ENCODE results near the gene ARHGEF33.

Gene ARHGEF33

DNA sequence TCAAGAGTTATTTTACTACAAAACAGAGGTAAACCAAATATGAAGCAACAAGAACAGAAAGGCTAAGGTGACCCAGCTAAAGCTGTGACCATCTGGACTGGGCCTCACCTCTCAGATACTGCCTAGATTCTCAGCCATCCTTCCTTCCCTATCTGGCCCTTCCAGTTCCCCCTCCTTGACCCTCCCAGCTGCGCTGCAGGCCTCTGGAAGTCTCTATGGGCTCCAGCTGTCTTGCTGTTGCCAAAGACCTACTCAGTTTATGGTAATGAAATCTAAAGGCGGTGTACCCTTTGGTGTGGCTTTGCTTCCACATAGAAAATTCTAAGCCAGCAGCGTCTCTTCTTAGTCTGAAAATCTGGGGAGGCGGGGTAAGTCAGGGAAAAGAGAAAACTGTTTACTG is 55.7 kb downstream of the ARHGEF33 start:
- no peaks in the 10 kb centered on the region for H3K36me3 ChIP-seq (ENCODE audit: control insufficient read depth, insufficient read depth, low read length)
- WGBS (ENCODE audit: extremely low coverage, insufficient coverage, low lambda C conversion rate): no CpG with 5 or more reads among the region's 4 CpGs
- H3K18ac ChIP-seq (ENCODE audit: low read length): no peak overlapping the region

DNA sequence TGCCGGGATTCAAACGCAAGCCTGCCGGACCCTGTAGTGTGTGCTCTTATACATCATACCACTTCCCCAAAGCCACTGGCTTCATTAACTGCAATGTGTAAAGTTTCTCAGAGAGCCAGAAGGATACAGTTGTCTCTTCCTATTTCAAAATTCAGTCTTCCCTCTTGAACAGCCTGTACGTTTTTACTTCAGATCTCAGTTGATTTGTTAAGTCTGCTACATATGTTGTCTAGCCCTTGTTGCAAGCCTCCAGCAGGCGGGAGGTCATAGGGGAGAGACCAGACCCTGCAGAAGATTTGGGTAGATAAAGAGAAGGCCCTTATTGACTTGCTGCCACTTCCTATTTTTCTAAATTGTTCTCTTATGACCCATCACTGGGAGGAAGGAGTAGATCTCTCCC is 56.2 kb downstream of the ARHGEF33 start:
- no CpG with 5 or more reads among the region's 5 CpGs for WGBS (ENCODE audit: extremely low coverage, insufficient coverage, low lambda C conversion rate)
- H2AK5ac ChIP-seq (ENCODE audit: low read length): no peak overlapping the region
- H3K4ac ChIP-seq (ENCODE audit: low read depth, low read length): no peak overlapping the region
- no peak overlapping the region for H3K27ac ChIP-seq (ENCODE audit: low read depth, low read length)
- H3K79me2 ChIP-seq (ENCODE audit: control insufficient read depth, insufficient read depth, low read length): no peaks in the 10 kb centered on the region
- no peak overlapping the region for H3K4me3 ChIP-seq (ENCODE audit: low read length)
- H3K79me1 ChIP-seq (ENCODE audit: low read length): no peaks in the 10 kb centered on the region
- H2BK5ac ChIP-seq (ENCODE audit: low read length): no peak overlapping the region
- H3K4me2 ChIP-seq (ENCODE audit: low read length): no peak overlapping the region
- H2BK120ac ChIP-seq (ENCODE audit: low read depth, low read length): no peak overlapping the region
- no peaks in the 10 kb centered on the region for H3K27me3 ChIP-seq (ENCODE audit: insufficient read depth, low read length, poor library complexity)
- H3K36me3 ChIP-seq (ENCODE audit: control insufficient read depth, insufficient read depth, low read length): no peaks in the 10 kb centered on the region
- H3K9ac ChIP-seq (ENCODE audit: low read length): no peak overlapping the region
- no peak for DNase-seq
- H3K56ac ChIP-seq (ENCODE audit: low read length): no peak overlapping the region
- H2BK15ac ChIP-seq (replicated peaks; ENCODE audit: low read depth): no peak overlapping the region
- no peak overlapping the region for H4K5ac ChIP-seq (ENCODE audit: low read length)
- peaks cover 15% of the 10 kb centered on the region for H3K4me1 ChIP-seq (ENCODE audit: control insufficient read depth, low read depth, low read length)
- H3K23ac ChIP-seq (ENCODE audit: low read length): no peak overlapping the region
- no peak overlapping the region for H4K8ac ChIP-seq (ENCODE audit: low read depth, low read length)
- H3K18ac ChIP-seq (ENCODE audit: low read length): no peak overlapping the region

More for the DNA sequence above, 55.7 kb downstream of the ARHGEF33 start:
- DNase-seq: no peak
- H3K79me1 ChIP-seq (ENCODE audit: low read length): no peaks in the 10 kb centered on the region
- H3K27ac ChIP-seq (ENCODE audit: low read depth, low read length): no peak overlapping the region
- no peak overlapping the region for H2BK15ac ChIP-seq (replicated peaks; ENCODE audit: low read depth)
- peak overlapping the region; percentile 56 for H3K56ac ChIP-seq (ENCODE audit: low read length)
- no peak overlapping the region for H2BK5ac ChIP-seq (ENCODE audit: low read length)
- H3K27me3 ChIP-seq (ENCODE audit: insufficient read depth, low read length, poor library complexity): no peaks in the 10 kb centered on the region
- no peak overlapping the region for H2AK5ac ChIP-seq (ENCODE audit: low read length)
- no peak overlapping the region for H3K4me3 ChIP-seq (ENCODE audit: low read length)
- no peak overlapping the region for H4K5ac ChIP-seq (ENCODE audit: low read length)
- no peak overlapping the region for H3K23ac ChIP-seq (ENCODE audit: low read length)
- H3K79me2 ChIP-seq (ENCODE audit: control insufficient read depth, insufficient read depth, low read length): no peaks in the 10 kb centered on the region
- H3K4me1 ChIP-seq (ENCODE audit: control insufficient read depth, low read depth, low read length): peaks cover 15% of the 10 kb centered on the region
- H2BK120ac ChIP-seq (ENCODE audit: low read depth, low read length): no peak overlapping the region
- H3K4ac ChIP-seq (ENCODE audit: low read depth, low read length): no peak overlapping the region
- no peak overlapping the region for H4K8ac ChIP-seq (ENCODE audit: low read depth, low read length)
- no peak overlapping the region for H3K9ac ChIP-seq (ENCODE audit: low read length)
- H3K4me2 ChIP-seq (ENCODE audit: low read length): no peak overlapping the region

DNA sequence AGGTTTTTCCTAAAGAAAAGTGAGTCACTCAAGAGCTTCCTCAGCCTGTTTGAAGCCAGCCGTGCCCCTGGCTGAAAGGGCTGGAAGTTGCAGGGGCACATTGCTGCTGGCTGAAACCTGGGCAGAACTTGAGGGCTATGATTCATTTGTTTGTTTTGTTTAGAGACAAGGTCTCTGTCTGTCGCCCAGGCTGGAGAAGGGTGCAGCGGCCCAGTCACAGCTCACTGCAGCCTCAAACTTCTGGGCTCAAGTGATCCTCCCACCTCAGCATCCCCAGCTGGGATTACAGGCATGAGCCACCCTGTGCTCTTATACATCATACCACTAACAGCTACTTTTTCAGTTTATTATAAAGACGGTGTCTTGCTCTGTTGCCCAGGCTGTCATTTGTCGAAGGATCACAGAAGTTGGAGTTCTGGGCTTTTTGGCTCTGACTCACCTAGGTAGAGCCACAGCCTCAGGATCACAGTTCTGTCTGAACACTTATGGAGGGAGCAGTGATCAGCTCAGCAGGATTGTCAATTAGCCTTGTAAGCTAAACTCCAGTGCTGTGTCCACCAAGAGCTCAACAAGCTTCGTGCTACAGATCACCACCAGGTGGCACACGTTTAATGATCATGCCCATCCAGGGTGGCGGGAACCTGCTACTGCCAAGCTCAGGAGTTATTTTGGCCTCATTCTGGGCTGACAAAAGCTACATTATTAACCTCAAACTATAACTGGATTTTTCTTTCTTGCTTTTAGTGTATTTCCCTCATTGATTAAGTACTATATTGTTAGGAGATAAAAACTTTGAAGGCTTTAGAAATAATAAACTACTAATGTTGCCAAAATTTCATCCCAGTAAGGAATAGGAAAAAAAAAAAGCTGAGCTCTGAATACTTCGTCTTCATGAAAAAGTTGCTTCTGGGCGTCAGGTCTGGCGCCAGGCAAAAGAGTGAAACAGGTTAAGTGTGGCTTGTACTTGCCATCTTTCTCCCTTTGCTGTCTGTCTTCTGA is 57.9 kb downstream of the ARHGEF33 start:
- Histone ChIP-seq H2AK5ac (ENCODE audit: low read length) (no peak overlapping the region), H3K23ac (ENCODE audit: low read length) (no peak overlapping the region), H3K18ac (ENCODE audit: low read length) (no peak overlapping the region), H3K79me1 (ENCODE audit: low read length) (no peaks in the 10 kb centered on the region), H3K27me3 (ENCODE audit: insufficient read depth, low read length, poor library complexity) (no peaks in the 10 kb centered on the region), H3K36me3 (ENCODE audit: control insufficient read depth, insufficient read depth, low read length) (no peaks in the 10 kb centered on the region), H3K4me3 (ENCODE audit: low read length) (no peak overlapping the region), H3K56ac (ENCODE audit: low read length) (no peak overlapping the region), H3K4ac (ENCODE audit: low read depth, low read length) (no peak overlapping the region), H3K4me1 (ENCODE audit: control insufficient read depth, low read depth, low read length) (peaks cover 15% of the 10 kb centered on the region), H3K9ac (ENCODE audit: low read length) (no peak overlapping the region), H4K5ac (ENCODE audit: low read length) (no peak overlapping the region), H3K27ac (ENCODE audit: low read depth, low read length) (no peak overlapping the region), H3K79me2 (ENCODE audit: control insufficient read depth, insufficient read depth, low read length) (no peaks in the 10 kb centered on the region), H2BK5ac (ENCODE audit: low read length) (no peak overlapping the region), H3K4me2 (ENCODE audit: low read length) (no peak overlapping the region), H2BK15ac (replicated peaks; ENCODE audit: low read depth) (no peak overlapping the region), H2BK120ac (ENCODE audit: low read depth, low read length) (no peak overlapping the region), H4K8ac (ENCODE audit: low read depth, low read length) (no peak overlapping the region)
- WGBS (ENCODE audit: extremely low coverage, insufficient coverage, low lambda C conversion rate): no CpG with 5 or more reads among the region's 11 CpGs
- DNase-seq: peak; percentile 92

DNA sequence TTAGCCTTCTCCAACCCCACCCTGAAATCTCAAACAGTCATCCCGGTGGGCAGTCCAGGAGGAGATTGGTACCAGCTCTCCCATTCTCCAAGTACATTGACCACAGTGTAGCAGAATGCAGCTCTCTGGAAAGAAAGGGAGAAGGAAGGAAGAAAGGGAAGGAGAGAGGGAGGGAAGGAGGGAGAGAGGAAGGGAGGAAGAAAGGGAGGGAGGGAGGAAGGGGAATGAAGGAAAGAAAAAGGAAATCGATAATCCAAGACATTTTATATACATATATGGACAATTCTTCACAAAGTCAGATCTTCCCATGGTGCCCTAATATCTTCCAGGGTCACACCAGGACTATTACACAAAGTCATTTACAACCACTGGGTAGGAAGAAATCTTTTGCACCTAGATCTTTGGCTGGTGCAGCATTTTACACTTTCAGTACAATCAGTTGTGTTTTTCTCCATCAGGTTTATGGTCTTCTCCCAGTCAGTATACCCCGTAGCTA is 58.8 kb downstream of the ARHGEF33 start:
- Histone ChIP-seq H3K23ac (ENCODE audit: low read length) (no peak overlapping the region), H2BK120ac (ENCODE audit: low read depth, low read length) (no peak overlapping the region), H3K27me3 (ENCODE audit: insufficient read depth, low read length, poor library complexity) (no peaks in the 10 kb centered on the region), H3K36me3 (ENCODE audit: control insufficient read depth, insufficient read depth, low read length) (no peaks in the 10 kb centered on the region), H3K4ac (ENCODE audit: low read depth, low read length) (no peak overlapping the region), H3K27ac (ENCODE audit: low read depth, low read length) (no peak overlapping the region), H3K56ac (ENCODE audit: low read length) (no peak overlapping the region), H4K8ac (ENCODE audit: low read depth, low read length) (no peak overlapping the region), H3K9ac (ENCODE audit: low read length) (no peak overlapping the region), H3K4me1 (ENCODE audit: control insufficient read depth, low read depth, low read length) (peaks cover 14% of the 10 kb centered on the region), H2BK15ac (replicated peaks; ENCODE audit: low read depth) (no peak overlapping the region), H4K5ac (ENCODE audit: low read length) (no peak overlapping the region), H2AK5ac (ENCODE audit: low read length) (no peak overlapping the region), H3K79me1 (ENCODE audit: low read length) (no peaks in the 10 kb centered on the region), H3K4me2 (ENCODE audit: low read length) (no peak overlapping the region), H3K4me3 (ENCODE audit: low read length) (no peak overlapping the region), H3K18ac (ENCODE audit: low read length) (no peak overlapping the region), H2BK5ac (ENCODE audit: low read length) (no peak overlapping the region), H3K79me2 (ENCODE audit: control insufficient read depth, insufficient read depth, low read length) (no peaks in the 10 kb centered on the region)
- WGBS (ENCODE audit: extremely low coverage, insufficient coverage, low lambda C conversion rate): no CpG with 5 or more reads among the region's 3 CpGs
- DNase-seq: no peak

DNA sequence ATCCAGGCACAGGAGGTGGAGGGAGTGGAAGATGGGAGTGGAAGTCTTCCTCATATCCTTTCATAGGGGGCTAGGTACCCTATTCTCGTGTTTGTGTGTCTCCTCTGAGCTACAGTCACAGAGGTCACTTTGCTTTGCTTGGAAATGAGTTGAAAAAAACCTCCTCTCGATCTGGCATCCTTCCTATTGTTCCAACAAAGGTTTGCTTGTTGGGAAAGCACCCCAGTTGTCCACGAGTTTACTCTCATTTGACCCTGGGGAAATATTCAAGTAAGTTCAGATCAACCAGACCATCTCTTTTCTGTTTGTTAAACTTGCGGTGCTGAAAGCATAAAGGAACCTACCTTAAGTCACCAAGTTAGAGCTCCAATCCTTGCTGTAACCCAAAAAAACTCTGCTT is 59.3 kb downstream of the ARHGEF33 start:
- no CpG with 5 or more reads among the region's 4 CpGs for WGBS (ENCODE audit: extremely low coverage, insufficient coverage, low lambda C conversion rate)
- Histone ChIP-seq H3K18ac (ENCODE audit: low read length) (no peak overlapping the region), H3K79me2 (ENCODE audit: control insufficient read depth, insufficient read depth, low read length) (no peaks in the 10 kb centered on the region), H3K36me3 (ENCODE audit: control insufficient read depth, insufficient read depth, low read length) (no peaks in the 10 kb centered on the region), H2BK15ac (replicated peaks; ENCODE audit: low read depth) (no peak overlapping the region), H3K23ac (ENCODE audit: low read length) (no peak overlapping the region), H3K27me3 (ENCODE audit: insufficient read depth, low read length, poor library complexity) (no peaks in the 10 kb centered on the region), H3K4me2 (ENCODE audit: low read length) (no peak overlapping the region), H3K9ac (ENCODE audit: low read length) (no peak overlapping the region), H3K79me1 (ENCODE audit: low read length) (no peaks in the 10 kb centered on the region), H2BK5ac (ENCODE audit: low read length) (no peak overlapping the region), H2AK5ac (ENCODE audit: low read length) (no peak overlapping the region), H3K27ac (ENCODE audit: low read depth, low read length) (no peak overlapping the region), H4K5ac (ENCODE audit: low read length) (no peak overlapping the region), H4K8ac (ENCODE audit: low read depth, low read length) (no peak overlapping the region), H3K4me1 (ENCODE audit: control insufficient read depth, low read depth, low read length) (peaks cover 11% of the 10 kb centered on the region), H3K56ac (ENCODE audit: low read length) (no peak overlapping the region), H3K4ac (ENCODE audit: low read depth, low read length) (no peak overlapping the region), H3K4me3 (ENCODE audit: low read length) (no peak overlapping the region), H2BK120ac (ENCODE audit: low read depth, low read length) (no peak overlapping the region)
- no peak for DNase-seq
